ENCODE data around the gene MCM9.
"Not testable (repeated sequence)": the region's sequence is repeated elsewhere in the genome, so short reads cannot be mapped to it uniquely, and the experiment has no call there.

MCM9 gene

DNA sequence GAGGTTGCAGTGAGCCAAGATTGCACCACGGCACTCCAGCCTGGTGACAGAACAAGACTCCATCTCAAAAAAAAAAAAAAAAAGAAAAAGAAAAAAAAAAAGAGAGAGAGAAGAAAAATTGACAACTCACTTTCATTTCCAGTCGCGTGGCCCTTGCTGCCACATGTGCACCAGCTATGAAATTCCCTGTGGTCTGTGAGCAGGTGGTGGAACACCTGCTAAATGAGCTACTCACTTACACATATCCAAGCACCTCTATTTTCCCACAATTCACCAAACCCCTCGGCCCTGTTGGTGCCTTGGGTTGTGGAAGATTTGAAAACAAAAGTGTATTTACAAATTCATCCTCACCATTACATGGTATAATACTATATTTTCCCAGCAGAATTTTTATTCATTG, 146.3 kb downstream of the MCM9 start:
- DNase-seq, result no peak

DNA sequence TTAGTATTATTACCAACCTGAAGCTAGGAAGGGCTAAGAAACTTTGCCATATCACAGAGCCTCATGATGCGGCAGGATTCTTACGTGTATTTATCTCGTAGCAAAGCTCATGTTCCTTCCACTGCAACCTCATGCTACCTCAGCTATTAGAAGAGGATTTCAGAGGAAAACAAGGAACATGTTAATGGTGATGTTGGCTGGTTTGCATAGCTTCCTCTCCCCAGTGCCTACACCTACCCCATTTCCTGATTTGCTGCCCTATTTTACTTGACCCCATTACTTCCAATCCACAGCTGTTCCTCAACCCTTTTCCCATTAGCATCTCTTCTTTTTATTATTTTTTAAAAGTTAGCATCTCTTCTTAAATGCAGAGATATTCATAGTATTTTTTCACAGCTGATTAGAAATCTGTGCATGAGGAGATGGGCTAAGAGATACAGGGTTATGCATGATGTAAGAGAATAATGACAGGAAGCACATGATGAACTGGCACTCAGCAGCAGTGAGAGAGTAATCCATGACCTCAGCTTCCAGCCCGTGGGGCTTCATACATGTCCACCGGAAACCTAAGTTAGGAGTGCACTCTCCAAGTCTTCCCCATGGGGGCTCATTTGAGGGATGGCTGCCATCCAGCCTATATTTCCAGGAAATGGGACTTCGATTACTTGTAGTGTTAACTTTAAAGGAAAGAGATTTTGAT, 147.1 kb downstream of the MCM9 start:
- DNase-seq, result no peak

DNA sequence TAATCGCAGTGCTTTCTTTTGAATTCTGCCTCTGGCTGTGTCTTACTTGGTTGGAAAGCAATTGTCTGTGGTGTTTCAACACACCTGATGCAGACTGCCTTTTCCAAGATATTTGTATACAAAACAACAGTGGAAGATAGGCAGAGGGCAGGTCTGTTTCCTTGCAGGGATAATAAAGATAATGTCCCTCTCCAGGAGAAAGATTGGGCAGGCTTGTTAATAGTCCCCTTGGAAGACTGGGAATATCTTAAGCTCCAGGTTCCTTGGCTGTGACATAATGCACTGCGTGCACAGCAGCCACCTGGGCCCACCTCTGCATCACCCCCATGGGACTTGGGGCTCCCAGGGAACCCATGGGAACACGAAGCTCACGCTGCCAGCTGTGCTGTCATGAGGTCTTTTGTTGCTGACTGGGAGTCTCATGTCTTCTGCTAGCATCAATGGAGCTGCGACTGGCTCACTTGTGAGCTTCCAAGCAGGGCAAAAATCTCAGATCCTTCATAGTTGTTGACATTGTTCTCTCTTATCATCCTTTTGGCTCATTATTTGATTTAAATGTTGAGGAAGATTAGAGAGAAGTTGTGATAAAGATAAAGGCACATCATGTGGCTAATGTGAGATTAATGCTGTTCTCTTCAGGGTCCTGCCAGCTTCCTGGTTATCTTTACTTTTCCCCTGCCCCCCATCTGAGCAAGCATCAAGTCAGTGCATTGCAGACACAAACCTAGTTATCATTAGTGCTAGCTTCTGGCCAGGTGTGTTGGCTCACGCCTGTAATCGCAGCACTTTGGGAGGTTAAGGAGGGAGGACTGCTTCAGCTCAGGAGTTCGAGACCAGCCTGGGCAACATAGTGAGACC, 148.1 kb downstream of the MCM9 start:
- no peak for DNase-seq

DNA sequence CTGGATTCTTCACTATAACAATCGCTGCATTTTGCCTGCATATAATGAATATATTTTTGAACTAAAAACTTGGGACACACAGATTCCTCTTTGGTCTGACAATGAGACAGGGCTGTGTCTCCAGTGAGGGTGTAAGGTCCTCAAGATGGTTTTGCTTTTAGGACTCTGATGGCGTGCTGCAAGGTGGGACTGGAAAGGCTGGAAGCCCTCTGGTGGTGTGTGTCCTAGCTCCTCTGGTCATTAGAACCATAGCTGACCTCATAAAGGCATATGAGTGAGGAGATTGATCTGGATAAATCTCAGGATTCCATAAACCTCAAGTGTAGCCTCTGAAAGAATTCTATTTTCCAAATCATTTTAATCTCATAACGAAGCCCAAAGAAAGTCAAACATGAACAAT, 149.4 kb downstream of the MCM9 start:
- no peak for DNase-seq

DNA sequence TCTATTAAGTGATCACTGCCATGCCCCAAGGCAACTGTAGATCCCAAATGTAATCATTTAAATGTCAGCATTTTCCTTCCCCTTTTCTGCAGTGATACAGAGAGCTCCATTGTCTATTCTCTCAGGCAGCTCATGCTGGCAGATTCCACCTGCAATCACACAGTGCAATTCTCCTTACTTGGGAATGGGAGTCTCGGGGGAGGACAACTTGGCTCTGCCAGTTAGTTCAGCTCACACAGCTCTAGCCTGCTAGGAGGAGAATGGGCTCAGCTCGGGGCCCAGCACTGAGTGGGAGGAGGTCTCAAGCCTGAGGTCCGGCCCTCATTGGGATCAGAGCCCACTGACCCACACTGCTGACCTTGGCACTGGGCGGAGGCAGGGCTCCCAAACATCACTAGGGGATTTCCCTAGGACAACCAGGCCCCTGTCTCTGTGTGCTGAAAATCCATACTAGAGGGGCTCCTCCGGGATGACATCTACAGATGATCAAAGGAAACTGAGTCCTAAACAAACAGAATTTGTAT, 150.3 kb downstream of the MCM9 start:
- no peak for DNase-seq

DNA sequence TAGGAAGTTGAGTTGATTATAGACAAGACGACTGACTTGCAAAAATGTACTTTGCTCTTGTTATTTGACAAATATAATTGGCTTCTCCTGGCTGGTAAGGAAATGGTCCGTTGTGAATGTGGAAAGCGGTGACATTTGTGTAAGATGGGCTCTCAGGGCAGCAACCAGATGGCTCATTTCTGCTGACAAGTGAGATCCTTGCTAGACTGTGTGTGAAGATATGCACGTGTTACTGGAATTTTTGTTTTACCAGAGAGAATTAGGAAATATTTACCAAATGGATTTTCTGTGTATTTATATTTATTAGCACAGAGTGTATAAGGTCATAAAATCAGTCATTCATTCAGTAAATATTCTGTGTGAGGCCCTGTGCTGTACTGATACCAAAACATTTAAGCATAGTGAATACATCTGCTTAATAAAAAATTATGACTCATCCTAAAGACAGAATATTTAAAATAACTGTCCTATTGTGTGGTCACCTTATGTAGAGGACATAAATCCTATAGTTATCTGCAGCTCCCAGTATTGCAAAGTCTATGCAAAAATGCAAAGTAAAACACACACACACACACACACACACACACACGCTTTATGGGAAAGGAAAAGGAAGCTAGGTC, 150.9 kb downstream of the MCM9 start:
- no peak for DNase-seq

DNA sequence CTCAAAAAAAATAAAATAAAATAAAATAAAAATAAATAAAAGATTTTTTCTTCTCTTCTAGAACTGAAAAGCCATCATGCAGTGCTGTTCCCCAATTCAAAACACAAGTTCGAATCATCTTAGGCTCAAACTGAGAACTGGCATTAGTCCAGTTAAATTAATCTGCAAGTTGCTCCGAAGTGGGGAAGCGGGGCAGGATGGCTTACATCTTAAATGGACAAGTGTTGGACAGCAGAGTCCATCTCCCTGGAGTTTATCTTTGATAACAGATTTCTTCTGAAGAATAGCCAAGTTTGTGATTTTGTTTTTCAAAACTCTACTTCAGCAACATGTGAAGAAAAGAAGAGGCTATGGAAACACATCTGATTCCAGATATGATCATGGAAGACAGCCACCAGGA, 152.3 kb downstream of the MCM9 start:
- no peak for DNase-seq

DNA sequence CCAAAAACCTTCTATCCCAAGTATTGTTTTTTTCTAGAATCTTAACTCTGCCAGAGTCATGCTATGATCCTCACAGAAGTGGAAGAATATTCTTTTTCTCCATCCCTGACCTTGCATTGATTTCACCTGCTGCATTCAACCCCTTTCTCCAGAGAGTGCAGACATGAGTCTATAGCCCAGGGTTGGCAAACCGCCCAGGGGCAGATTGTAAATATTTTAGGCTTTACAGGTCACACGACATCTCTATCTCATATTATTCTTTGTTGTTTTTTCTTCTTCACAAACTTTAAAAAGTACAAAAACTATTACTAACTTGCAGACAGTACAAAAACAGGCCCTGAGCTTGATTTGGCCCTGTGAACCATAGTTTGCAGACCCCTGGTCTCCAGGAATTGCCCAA, 153.1 kb downstream of the MCM9 start:
- no peak for DNase-seq

DNA sequence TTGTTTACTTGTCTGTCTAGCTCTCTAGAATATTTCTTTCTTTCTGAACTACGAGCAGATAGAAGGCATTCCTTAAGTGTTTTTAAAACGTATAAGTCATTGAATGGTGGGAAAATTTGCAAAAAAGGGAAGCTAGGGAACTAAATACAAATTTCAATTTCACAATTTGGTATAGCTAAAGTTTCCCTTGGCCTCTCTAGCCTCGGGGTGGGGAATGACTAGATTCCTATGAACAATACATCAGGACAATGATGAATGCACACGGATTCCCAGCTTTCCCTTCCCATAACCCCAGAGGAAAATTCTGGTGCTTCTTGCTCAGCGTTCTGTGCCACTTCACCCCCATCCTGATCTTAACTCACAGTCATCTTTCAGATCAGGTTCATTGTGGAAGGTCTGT, 154.3 kb downstream of the MCM9 start:
- no peak for DNase-seq

DNA sequence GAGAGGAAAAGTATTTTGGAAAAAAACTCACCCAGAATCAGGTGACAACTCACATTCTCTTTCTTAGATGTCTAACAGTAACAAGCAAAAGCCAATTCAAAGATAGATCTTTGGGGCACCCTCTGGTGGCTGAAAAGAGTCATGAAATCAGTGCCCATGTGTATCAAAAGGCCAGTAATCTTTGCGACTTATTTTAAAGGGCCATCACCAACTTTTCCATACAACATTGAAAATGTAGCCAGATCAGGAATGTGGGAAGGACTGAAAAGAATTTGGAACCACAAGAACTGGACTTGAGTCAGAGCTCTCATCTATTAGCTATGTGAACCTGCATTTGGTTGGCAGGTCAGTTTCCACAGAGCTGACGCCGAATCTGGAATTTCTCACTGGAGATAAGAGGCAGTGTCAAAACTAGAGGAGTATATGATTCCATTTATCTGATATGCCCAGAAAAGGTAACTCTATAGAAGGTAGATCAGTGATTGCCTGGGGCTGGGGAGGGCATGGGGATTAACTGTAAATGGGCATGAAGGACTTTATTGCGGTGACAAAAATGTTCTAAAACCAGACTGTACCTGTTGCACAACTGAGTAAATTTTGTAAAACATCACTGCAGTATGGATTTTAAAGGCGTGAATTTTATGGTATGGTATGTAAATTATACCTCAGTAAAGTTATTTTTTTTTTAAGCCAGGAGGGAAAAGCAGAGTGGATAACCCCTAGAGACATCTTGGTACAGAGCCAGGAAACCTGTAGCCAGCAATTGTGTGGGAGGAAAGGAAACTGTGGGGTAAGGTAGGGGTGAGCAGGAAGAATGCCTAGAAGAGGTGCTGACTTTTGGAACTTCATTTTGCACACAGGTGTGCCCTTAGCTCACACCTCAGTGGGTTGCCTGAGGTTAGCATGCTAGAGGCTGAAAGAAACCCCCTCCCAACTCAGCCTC, 158.1 kb downstream of the MCM9 start:
- peak; percentile 77 for DNase-seq

DNA sequence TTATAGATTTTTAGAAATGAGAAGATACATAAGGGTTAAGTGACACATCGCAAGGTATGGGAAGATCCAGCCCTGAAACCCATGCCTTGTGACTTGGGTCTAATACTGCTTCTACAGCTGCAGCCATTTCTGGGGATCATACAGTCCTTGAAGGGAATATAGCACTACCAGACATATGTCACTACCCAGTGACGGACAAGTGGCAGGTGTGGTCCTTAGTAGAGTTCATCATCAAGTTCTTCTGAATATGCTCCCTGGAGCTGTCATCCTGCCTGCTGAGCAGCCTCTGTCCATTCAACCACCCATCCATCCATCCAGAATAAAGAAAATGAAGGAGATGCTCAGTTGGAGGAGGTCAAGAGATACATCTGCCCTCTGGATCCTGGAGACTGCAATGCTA, 159.6 kb downstream of the MCM9 start:
- no peak for DNase-seq

DNA sequence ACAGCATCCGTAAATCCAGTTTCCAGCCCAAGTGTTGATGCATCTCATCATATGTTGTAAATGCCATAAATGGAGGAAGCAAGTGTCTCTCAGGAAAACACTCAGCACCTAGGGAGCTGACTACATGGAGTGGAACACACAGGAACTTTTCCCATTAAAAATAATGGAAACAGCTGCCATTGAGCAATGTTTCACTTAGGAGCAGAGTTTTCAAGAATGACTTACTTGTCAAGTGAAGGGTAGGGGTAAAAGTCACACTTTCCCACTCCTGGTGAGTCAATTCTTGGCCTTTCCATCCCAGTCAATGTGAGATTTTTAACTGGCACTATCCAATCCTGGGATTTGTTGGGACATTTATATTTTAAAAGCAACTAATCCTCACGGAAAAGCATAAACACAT, 160.4 kb downstream of the MCM9 start:
- DNase-seq, result no peak

DNA sequence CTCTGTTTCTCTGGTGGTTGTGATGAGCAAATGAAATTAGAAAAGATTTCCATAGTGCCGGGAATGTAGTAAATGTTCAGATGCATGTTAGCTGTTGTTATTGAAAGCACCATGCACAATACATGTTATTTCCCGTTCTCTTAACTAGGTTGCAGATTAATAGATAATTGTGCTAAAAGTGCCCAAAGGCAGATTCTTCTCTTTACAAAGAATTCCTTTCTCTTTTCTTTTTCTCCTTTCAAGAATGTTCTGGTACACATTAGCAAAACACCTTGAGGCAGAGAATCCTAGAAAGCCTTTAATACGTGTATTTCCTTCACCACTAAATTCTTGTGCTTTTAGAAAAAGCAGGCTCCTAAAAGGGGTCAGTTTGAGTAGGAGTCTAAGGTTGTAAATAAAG, 162.1 kb downstream of the MCM9 start:
- no peak for DNase-seq

DNA sequence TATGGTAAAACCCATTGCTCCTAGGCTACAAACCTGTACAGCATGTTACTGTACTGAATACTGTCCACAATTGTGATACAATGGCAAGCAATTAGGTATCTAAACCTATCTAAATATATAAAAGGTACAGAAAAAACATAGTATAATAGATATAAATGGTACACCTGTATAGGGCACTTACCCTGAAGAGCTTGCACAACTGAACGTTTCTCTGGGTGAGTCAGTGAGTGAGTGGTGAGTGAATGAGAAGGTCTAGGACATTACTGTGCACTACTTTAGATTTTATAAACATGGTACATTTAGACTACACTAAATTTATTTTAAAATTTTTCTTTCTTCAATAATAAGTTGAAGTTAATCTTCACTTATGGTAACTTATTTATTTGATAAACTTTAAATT, 163.7 kb downstream of the MCM9 start:
- DNase-seq, result no peak

DNA sequence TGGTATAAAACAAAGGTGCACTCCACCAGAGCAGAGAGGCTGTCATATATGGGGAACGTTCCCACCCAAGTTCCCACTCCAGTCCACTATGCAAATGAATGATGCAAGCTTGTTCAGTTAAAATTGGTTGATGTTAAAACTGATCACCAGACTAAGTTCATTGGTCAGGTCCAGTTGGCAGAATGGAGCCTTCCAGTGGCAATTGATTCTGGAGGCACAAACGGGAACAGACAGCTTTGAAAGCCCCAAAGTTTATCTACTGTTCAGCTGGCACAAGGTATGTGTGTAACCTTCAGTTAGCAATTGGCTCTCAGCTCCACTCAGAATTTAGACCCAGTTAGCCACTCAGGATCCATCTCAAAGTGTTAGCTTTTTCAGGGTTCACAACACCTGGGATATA, 164.1 kb downstream of the MCM9 start:
- no peak for DNase-seq

DNA sequence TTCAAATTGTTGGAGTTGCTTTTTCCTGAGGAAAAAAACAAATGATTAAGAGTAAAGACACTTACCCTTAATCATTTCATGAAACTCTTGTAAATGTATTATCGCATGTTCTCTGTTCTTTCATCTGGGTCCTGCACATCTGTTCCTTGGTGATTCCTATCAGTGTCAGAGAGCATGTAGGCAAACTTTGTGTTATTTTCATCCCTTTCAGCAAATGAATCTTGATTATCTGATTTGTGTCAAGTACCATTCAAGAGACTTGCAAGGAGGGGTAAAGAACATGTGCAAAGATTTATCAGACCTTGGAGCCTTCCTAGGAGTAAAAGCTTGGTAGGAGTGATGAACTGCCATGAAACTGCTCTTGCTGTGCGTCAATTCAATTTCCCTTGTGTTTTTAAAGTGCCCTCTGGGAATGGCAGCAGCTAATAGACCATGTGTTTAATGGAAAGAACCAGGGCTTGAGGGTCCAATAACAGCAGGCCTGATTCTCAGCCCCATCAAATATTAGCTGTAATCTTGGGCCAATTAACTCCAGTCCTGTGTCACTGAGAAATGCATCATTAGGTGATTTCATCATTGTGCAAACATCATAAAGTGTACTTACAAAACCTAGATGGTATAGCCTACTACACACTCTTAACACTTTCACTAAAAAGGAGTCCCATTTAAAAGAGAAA, 164.7 kb downstream of the MCM9 start:
- DNase-seq, result no peak

DNA sequence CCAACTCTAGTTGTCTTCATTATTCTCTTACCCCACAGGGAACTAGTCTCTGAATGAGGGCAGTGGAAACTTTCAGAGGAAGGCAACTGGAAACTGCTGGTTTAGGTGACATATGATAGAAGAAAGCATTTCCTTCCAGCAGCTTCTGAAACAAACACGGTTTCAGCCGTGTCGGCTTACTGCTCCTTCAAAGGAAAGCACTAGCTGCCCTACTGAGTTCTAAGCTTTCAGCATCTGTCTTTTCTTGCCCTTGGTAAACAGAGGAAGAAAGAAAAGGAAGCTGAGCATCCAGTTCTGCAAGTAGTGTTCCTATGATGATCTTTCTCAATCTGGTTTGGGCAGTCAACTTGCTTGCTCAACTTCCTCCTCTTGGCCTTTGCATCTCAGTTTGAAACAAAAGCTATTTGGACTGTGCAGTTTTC, 166.0 kb downstream of the MCM9 start:
- peak; percentile 34 for DNase-seq

DNA sequence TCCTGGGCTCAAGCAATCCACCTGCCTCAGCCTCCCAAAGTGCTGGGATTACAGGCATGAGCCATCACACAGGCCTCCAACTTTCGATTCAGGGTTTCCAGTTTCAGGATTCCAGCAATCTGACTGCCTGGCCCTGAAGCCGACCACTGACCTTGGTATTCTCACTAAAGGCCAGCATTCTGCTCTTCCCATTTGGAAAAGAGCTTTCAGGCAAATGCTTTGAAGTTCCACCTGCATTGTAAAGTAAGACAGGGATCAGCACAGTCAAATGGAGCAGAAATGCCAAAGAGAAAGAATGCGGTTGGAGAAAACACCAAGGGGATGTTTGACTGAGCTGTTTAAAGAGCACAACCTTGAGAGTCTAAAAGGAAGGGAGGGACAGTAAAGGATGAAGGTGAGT, 166.5 kb downstream of the MCM9 start:
- DNase-seq, result no peak

DNA sequence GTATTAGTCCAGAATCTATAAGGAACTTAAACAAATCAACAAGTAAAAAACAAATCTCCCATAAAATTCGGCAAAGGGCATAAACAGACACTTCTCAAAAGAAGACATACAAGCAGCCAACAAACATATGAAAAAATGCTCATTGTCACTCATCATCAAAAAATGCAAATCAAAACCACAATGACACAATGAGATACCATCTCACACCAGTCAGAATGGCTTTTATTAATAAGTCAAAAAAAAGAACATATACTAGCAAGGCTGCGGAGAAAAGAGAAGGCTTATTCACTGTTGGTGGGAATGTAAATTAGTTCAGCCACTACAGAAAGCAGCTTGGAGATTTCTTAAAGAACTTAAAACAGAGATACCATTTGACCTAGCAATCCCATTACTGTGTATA, 169.6 kb downstream of the MCM9 start:
- not testable (repeated sequence) for DNase-seq

DNA sequence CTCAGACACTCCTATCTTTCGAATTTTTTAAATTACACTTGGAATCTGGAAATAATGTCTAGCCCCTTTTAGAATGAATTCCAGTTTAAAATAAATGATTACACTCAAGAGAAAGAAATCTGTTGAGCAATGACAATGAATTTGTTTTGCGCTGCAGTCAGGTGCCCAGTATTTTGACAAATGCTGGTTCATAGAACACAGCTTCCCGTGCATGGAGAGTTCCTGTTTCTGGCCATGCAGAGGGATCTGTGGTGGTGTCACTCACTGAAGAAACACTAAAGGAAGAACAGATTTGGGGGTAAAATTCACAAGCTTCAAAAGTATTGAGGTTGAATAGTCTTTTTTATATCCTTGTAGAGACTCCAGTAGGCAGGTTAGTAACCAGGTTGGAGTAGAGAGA, 170.2 kb downstream of the MCM9 start:
- no peak for DNase-seq

Data from activated CD4-positive, alpha-beta T cell treated with anti-CD3 and anti-CD28 coated beads for 48 hours (primary cell).